ENCODE measurements around the gene XG.
"Not testable (repeated sequence)": the region's sequence is repeated elsewhere in the genome, so short reads cannot be mapped to it uniquely, and the experiment has no call there.

XG gene

GRCh38 chrX:2733286-2733685, 18.6 kb upstream of the XG start:
- no peak for DNase-seq (ENCODE audit: low read depth in 4 of 4, low spot score in 1 of 4)

GRCh38 chrX:2735270-2735669, 16.6 kb upstream of the XG start:
- no peak for DNase-seq (ENCODE audit: low read depth in 4 of 4, low spot score in 1 of 4)

- no peak for DNase-seq (ENCODE audit: low read depth in 4 of 4, low spot score in 1 of 4)
These were observed 11.2 kb upstream of the XG start for GRCh38 chrX:2740672-2741071.

GRCh38 chrX:2741386-2741785, 10.5 kb upstream of the XG start:
- DNase-seq (ENCODE audit: low read depth in 4 of 4, low spot score in 1 of 4) = no peak

- DNase-seq (ENCODE audit: low read depth in 4 of 4, low spot score in 1 of 4) = not testable (repeated sequence)
These were observed 5.6 kb upstream of the XG start for GRCh38 chrX:2746250-2746649.

- DNase-seq (ENCODE audit: low read depth in 4 of 4, low spot score in 1 of 4) = no peak
These were observed 3.5 kb upstream of the XG start for GRCh38 chrX:2748171-2748814.

- DNase-seq (ENCODE audit: low read depth in 4 of 4, low spot score in 1 of 4) = no peak
These were observed 3.0 kb upstream of the XG start for GRCh38 chrX:2748815-2749188.

- no peak for DNase-seq (ENCODE audit: low read depth in 4 of 4, low spot score in 1 of 4)
These were observed 549 bp upstream of the XG start for GRCh38 chrX:2751291-2751690.

- not testable (repeated sequence) for DNase-seq (ENCODE audit: low read depth in 4 of 4, low spot score in 1 of 4)
These were observed 601 bp downstream of the XG start for GRCh38 chrX:2752441-2752840.

GRCh38 chrX:2755163-2755715, 3.4 kb downstream of the XG start:
- DNase-seq (ENCODE audit: low read depth in 4 of 4, low spot score in 1 of 4) = not testable (repeated sequence)

GRCh38 chrX:2756548-2756947, 4.7 kb downstream of the XG start:
- DNase-seq (ENCODE audit: low read depth in 4 of 4, low spot score in 1 of 4) = no peak

- DNase-seq (ENCODE audit: low read depth in 4 of 4, low spot score in 1 of 4) = no peak
These were observed 9.4 kb downstream of the XG start for GRCh38 chrX:2761246-2761645.

- DNase-seq (ENCODE audit: low read depth in 4 of 4, low spot score in 1 of 4) = not testable (repeated sequence)
These were observed 10.8 kb downstream of the XG start for GRCh38 chrX:2762671-2763070.

- not testable (repeated sequence) for DNase-seq (ENCODE audit: low read depth in 4 of 4, low spot score in 1 of 4)
These were observed 13.1 kb downstream of the XG start for GRCh38 chrX:2764766-2765548.

GRCh38 chrX:2765549-2765830, 13.7 kb downstream of the XG start:
- no peak for DNase-seq (ENCODE audit: low read depth in 4 of 4, low spot score in 1 of 4)

- no peak for DNase-seq (ENCODE audit: low read depth in 4 of 4, low spot score in 1 of 4)
These were observed 15.1 kb downstream of the XG start for GRCh38 chrX:2766906-2767305.

GRCh38 chrX:2767631-2768455, 16.0 kb downstream of the XG start:
- no peak for DNase-seq (ENCODE audit: low read depth in 4 of 4, low spot score in 1 of 4)

- DNase-seq (ENCODE audit: low read depth in 4 of 4, low spot score in 1 of 4) = no peak
These were observed 17.8 kb downstream of the XG start for GRCh38 chrX:2769615-2770014.

- DNase-seq (ENCODE audit: low read depth in 4 of 4, low spot score in 1 of 4) = not testable (repeated sequence)
These were observed 21.6 kb downstream of the XG start for GRCh38 chrX:2773166-2774055.

GRCh38 chrX:2774057-2774456, 22.2 kb downstream of the XG start:
- no peak for DNase-seq (ENCODE audit: low read depth in 4 of 4, low spot score in 1 of 4)

- DNase-seq (ENCODE audit: low read depth in 4 of 4, low spot score in 1 of 4) = no peak
These were observed 22.9 kb downstream of the XG start for GRCh38 chrX:2774776-2775175.
